ENCODE data around the gene CCDC17.

Gene CCDC17

GRCh38 chr1:45586769-45587168, 37.1 kb downstream of the CCDC17 start:
- peaks cover 48% of the 10 kb centered on the region for H3K36me3 ChIP-seq (ENCODE audit: insufficient read depth, low read length)
- no peaks in the 10 kb centered on the region for H3K27me3 ChIP-seq (ENCODE audit: insufficient read depth, low read length)
- H3K4me2 ChIP-seq (ENCODE audit: low read length), result peak overlapping the region; percentile 90
- H4K20me1 ChIP-seq (ENCODE audit: insufficient read depth, low read length), result 0 out of 2 replicates have a peak, but pooled peaks cover 5% of the 10 kb centered on the region
- TF ChIP-seq EZH2 (IDR thresholded peaks at IDR 0.05; ENCODE audit: borderline replicate concordance, low read length) (no peak), CTCF (IDR thresholded peaks at IDR 0.05; ENCODE audit: low read length) (no peak)
- no peaks in the 10 kb centered on the region for H3F3A ChIP-seq (ENCODE audit: insufficient read depth, low read length)
- H3K9me3 ChIP-seq (ENCODE audit: low read length), result no peaks in the 10 kb centered on the region
- no peak overlapping the region for H2AFZ ChIP-seq (ENCODE audit: low read length)
- H3K9me2 ChIP-seq (ENCODE audit: low read depth, low read length), result no peaks in the 10 kb centered on the region
- peak overlapping the region; percentile 87 for H3K4me3 ChIP-seq (ENCODE audit: low read depth, low read length, poor library complexity, severe bottlenecking)
- peaks cover 72% of the 10 kb centered on the region for H3K79me2 ChIP-seq (ENCODE audit: insufficient read depth, low read length)
- H3K27ac ChIP-seq (ENCODE audit: low read depth, low read length, poor library complexity, severe bottlenecking), result no peak overlapping the region
- peaks cover 55% of the 10 kb centered on the region for H3K4me1 ChIP-seq (ENCODE audit: insufficient read depth, low read length, severe bottlenecking)
- peak overlapping the region; percentile 34; the same call in 1 of the 2 replicates for H3K9ac ChIP-seq (ENCODE audit: low read length)

- no peak for TF ChIP-seq EZH2 (IDR thresholded peaks at IDR 0.05; ENCODE audit: borderline replicate concordance, low read length)
- TF ChIP-seq CTCF (IDR thresholded peaks at IDR 0.05; ENCODE audit: low read length), result no peak
- peak overlapping the region; percentile 88 for H3K9ac ChIP-seq (ENCODE audit: low read length)
- peaks cover 55% of the 10 kb centered on the region for H3K4me1 ChIP-seq (ENCODE audit: insufficient read depth, low read length, severe bottlenecking)
- H3K79me2 ChIP-seq (ENCODE audit: insufficient read depth, low read length), result peaks cover 60% of the 10 kb centered on the region
- H2AFZ ChIP-seq (ENCODE audit: low read length), result no peak overlapping the region
- 0 out of 2 replicates have a peak, but pooled peaks cover 5% of the 10 kb centered on the region for H4K20me1 ChIP-seq (ENCODE audit: insufficient read depth, low read length)
- no peak overlapping the region for H3K27ac ChIP-seq (ENCODE audit: low read depth, low read length, poor library complexity, severe bottlenecking)
- H3K4me2 ChIP-seq (ENCODE audit: low read length), result peak overlapping the region; percentile 90
- no peaks in the 10 kb centered on the region for H3K9me3 ChIP-seq (ENCODE audit: low read length)
- H3K9me2 ChIP-seq (ENCODE audit: low read depth, low read length), result no peaks in the 10 kb centered on the region
- H3K36me3 ChIP-seq (ENCODE audit: insufficient read depth, low read length), result peaks cover 38% of the 10 kb centered on the region
- no peaks in the 10 kb centered on the region for H3F3A ChIP-seq (ENCODE audit: insufficient read depth, low read length)
- H3K27me3 ChIP-seq (ENCODE audit: insufficient read depth, low read length), result no peaks in the 10 kb centered on the region
- H3K4me3 ChIP-seq (ENCODE audit: low read depth, low read length, poor library complexity, severe bottlenecking), result peak overlapping the region; percentile 87
Observed at GRCh38 chr1:45585496-45586075, 38.3 kb downstream of the CCDC17 start.

- Histone ChIP-seq H3K9me2 (ENCODE audit: low read depth, low read length) (no peaks in the 10 kb centered on the region), H2AFZ (ENCODE audit: low read length) (no peak overlapping the region), H3K4me2 (ENCODE audit: low read length) (peak overlapping the region; percentile 90), H3K36me3 (ENCODE audit: insufficient read depth, low read length) (peaks cover 37% of the 10 kb centered on the region), H3K9me3 (ENCODE audit: low read length) (no peaks in the 10 kb centered on the region), H4K20me1 (ENCODE audit: insufficient read depth, low read length) (0 out of 2 replicates have a peak, but pooled peaks cover 5% of the 10 kb centered on the region), H3K79me2 (ENCODE audit: insufficient read depth, low read length) (peaks cover 55% of the 10 kb centered on the region), H3F3A (ENCODE audit: insufficient read depth, low read length) (no peaks in the 10 kb centered on the region), H3K27ac (ENCODE audit: low read depth, low read length, poor library complexity, severe bottlenecking) (no peak overlapping the region), H3K9ac (ENCODE audit: low read length) (peak overlapping the region; percentile 88), H3K4me1 (ENCODE audit: insufficient read depth, low read length, severe bottlenecking) (peaks cover 53% of the 10 kb centered on the region), H3K27me3 (ENCODE audit: insufficient read depth, low read length) (no peaks in the 10 kb centered on the region), H3K4me3 (ENCODE audit: low read depth, low read length, poor library complexity, severe bottlenecking) (peak overlapping the region; percentile 87)
- no peak for TF ChIP-seq CTCF (IDR thresholded peaks at IDR 0.05; ENCODE audit: low read length)
Observed at GRCh38 chr1:45585110-45585426, 38.8 kb downstream of the CCDC17 start.
